NOMO-1 (cell line): ENCODE data around the gene AK3.
A peak's percentile ranks its signal among the peaks of the same experiment; 100 is the strongest.
"Not testable (repeated sequence)": the region's sequence is repeated elsewhere in the genome, so short reads cannot be mapped to it uniquely, and the experiment has no call there.

ENCODE experiments used
- DNase-seq, 2 experiments: peaks; one replicate each; lab custom pipeline; 2025; ENCODE audit not compliant: unreplicated experiment in 2 of 2; lab: John Stamatoyannopoulos, UW

AK3 gene

GRCh38 chr9:4740638-4741364, at the start of gene AK3:
TSS of gene AK3 (minus strand) at chr9:4741202. CDS start at chr9:4741087, 115 bp downstream.
- peak; percentile 38 to 63 for DNase-seq

- DNase-seq: no peak
Observed at GRCh38 chr9:4788703-4789102, 47.7 kb upstream of the AK3 start.

- no peak for DNase-seq
Observed at GRCh38 chr9:4787876-4788275, 46.9 kb upstream of the AK3 start.

- DNase-seq: no peak
Observed at GRCh38 chr9:4786599-4786998, 45.6 kb upstream of the AK3 start.

GRCh38 chr9:4784403-4784802, 43.4 kb upstream of the AK3 start:
- no peak for DNase-seq

GRCh38 chr9:4783191-4783590, 42.2 kb upstream of the AK3 start:
- DNase-seq: not testable (repeated sequence)

GRCh38 chr9:4781408-4781807, 40.4 kb upstream of the AK3 start:
- DNase-seq: no peak

GRCh38 chr9:4780651-4781050, 39.6 kb upstream of the AK3 start:
- no peak for DNase-seq

- not testable (repeated sequence) for DNase-seq
Observed at GRCh38 chr9:4774958-4775357, 34.0 kb upstream of the AK3 start.

GRCh38 chr9:4774209-4774608, 33.2 kb upstream of the AK3 start:
- no peak for DNase-seq

GRCh38 chr9:4771788-4772187, 30.8 kb upstream of the AK3 start:
- DNase-seq: no peak

GRCh38 chr9:4769321-4770080, 28.5 kb upstream of the AK3 start:
- no peak for DNase-seq

GRCh38 chr9:4768681-4769080, 27.7 kb upstream of the AK3 start:
- no peak for DNase-seq

- DNase-seq: no peak
Observed at GRCh38 chr9:4764033-4764432, 23.0 kb upstream of the AK3 start.

- peak; percentile 64 to 85 for DNase-seq
Observed at GRCh38 chr9:4762886-4763541, 22.0 kb upstream of the AK3 start.

- DNase-seq: peak; percentile 64 to 73
Observed at GRCh38 chr9:4762108-4762885, 21.3 kb upstream of the AK3 start.

GRCh38 chr9:4760122-4760521, 19.1 kb upstream of the AK3 start:
- DNase-seq: peak; percentile 11 to 63

- DNase-seq: no peak
Observed at GRCh38 chr9:4756420-4756819, 15.4 kb upstream of the AK3 start.

- no peak for DNase-seq
Observed at GRCh38 chr9:4755026-4755609, 14.1 kb upstream of the AK3 start.

GRCh38 chr9:4754530-4754929, 13.5 kb upstream of the AK3 start:
- DNase-seq: not testable (repeated sequence)
